ENCODE results near the gene TMEM255B.

The TMEM255B gene

GRCh38 chr13:113834496-113835200 lies 75.6 kb downstream of the TMEM255B start:
- ChIA-PET POLR2A (no interaction called here), CTCF (no interaction called here)
- DNase-seq (ENCODE audit: extremely low spot score): no peak
- no peak for TF ChIP-seq LEF1 (IDR thresholded peaks at IDR 0.05; ENCODE audit: borderline replicate concordance)
- TF ChIP-seq SP1 (IDR thresholded peaks at IDR 0.05): no peak
- no peak for TF ChIP-seq NFRKB (IDR thresholded peaks at IDR 0.05)
- TF ChIP-seq ZNF384 (IDR thresholded peaks at IDR 0.05): no peak
- no peak for TF ChIP-seq FOXA1 (IDR thresholded peaks at IDR 0.05)
- no peak for TF ChIP-seq FOXM1 (IDR thresholded peaks at IDR 0.05; ENCODE audit: borderline replicate concordance)
- TF ChIP-seq BHLHE40 (IDR thresholded peaks at IDR 0.05; ENCODE audit: borderline replicate concordance): no peak
- TF ChIP-seq L3MBTL2 (conservative IDR thresholded peaks at IDR 0.05): no peak
- no peak for TF ChIP-seq TARDBP (IDR thresholded peaks at IDR 0.05)
- TF ChIP-seq ELF4 (IDR thresholded peaks at IDR 0.05): no peak
- no peak for TF ChIP-seq SUZ12 (IDR thresholded peaks at IDR 0.05)
- TF ChIP-seq CTBP1 (IDR thresholded peaks at IDR 0.05; ENCODE audit: borderline replicate concordance): no peak

DNA sequence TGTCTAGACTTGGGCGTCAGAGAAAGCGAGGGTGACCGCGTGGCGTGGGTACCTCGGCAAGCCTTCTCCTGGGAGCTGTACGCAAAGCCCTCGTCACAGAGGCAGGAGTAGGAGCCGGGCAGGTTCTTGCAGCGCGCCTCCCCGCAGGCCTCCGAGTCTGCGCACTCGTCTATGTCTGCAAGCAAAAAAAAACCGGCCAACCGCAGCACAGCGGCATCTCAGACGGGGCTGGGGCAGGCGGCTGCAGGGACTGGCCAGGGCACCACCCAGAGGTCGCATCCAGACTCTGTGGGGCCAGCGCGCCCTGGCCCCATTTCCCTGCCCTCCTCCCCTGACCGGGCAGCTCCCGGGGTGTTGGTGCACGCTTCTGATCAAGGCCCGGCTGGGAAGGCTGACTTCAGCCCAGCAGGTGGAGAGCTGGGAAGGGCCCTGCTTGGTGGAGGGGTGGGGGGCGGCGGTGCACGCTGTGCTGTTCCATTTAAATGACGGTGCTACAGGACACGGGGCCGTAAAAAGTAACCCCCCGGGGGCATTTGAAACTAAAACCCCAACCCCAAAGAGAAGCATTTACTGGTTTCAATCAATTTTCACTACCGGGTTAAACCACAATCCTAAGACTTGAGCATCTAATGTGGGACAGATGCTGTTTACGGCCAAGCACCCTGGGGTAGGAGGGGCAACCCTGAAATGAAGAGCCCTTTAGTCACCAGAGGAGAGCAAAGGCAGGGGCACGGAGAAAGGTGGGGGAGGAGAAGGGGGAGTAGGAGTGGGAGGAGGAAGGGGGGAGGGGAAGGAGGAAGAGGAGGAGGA lies 76.6 kb downstream of the TMEM255B start:
- DNase-seq (ENCODE audit: extremely low spot score): no peak
- TF ChIP-seq FOXA1 (IDR thresholded peaks at IDR 0.05): no peak
- TF ChIP-seq SP1 (IDR thresholded peaks at IDR 0.05): no peak
- TF ChIP-seq NFRKB (IDR thresholded peaks at IDR 0.05): no peak
- no peak for TF ChIP-seq HDGF (IDR thresholded peaks at IDR 0.05; ENCODE audit: borderline replicate concordance)
- TF ChIP-seq TARDBP (IDR thresholded peaks at IDR 0.05): no peak
- TF ChIP-seq ELF4 (IDR thresholded peaks at IDR 0.05): no peak
- no peak for TF ChIP-seq LEF1 (IDR thresholded peaks at IDR 0.05; ENCODE audit: borderline replicate concordance)
- TF ChIP-seq L3MBTL2 (conservative IDR thresholded peaks at IDR 0.05): no peak
- no peak for TF ChIP-seq FOXK2 (IDR thresholded peaks at IDR 0.05)
- no peak for TF ChIP-seq ARNT (IDR thresholded peaks at IDR 0.05)
- no peak for TF ChIP-seq BHLHE40 (IDR thresholded peaks at IDR 0.05; ENCODE audit: borderline replicate concordance)
- CTCF ChIA-PET: no interaction called here
- POLR2A ChIA-PET: no interaction called here

DNA sequence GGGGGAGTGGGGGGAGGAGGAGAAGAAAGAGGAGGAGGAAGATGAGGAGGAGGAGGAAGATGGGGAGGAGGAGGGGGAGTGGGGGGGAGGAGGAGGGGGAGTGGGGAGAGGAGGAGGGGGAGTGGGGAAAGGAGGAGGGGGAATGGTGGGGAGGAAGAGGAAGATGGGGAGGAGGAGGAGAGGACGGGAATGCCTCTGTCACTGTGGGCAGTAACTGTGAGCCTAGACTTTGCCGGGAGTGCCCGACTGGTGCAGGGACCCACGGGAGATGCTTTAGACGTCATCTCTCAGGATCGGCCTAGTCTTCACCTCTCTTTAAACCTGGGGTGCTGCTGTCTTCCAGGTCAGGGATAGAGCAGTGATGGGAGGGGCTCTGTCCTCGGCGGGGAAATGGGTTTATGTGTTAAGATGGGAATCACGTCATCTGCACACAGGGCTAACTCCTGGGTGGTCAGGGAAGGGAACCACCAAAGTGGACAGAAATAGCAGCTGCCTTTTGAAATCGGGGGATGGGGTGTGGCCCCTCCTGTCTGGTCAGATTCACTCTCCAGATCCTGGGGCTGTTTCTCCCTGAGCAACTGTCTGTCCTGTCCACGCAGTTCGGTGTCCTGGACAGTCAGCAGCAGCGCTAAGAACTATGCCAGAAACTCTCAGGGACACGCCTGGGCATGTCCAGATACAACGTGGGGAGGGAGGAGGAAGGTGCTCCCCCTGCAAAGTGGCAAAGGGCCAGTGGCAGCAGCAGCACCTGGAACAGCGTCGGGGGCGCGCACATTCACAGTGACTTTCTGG lies 77.9 kb downstream of the TMEM255B start:
- no peak for DNase-seq (ENCODE audit: extremely low spot score)
- ChIA-PET CTCF (interaction anchor here (0.6 kb wide), 1 partner anchor 13 kb away, joined by 3 read pairs; no protein-coding TSS in a partner anchor), POLR2A (no interaction called here)
- TF ChIP-seq ZNF384 (IDR thresholded peaks at IDR 0.05) (no peak), ARNT (IDR thresholded peaks at IDR 0.05) (no peak), ELF4 (IDR thresholded peaks at IDR 0.05) (no peak), FOXA1 (IDR thresholded peaks at IDR 0.05) (no peak), SP1 (IDR thresholded peaks at IDR 0.05) (no peak), NFRKB (IDR thresholded peaks at IDR 0.05) (no peak), HDGF (IDR thresholded peaks at IDR 0.05; ENCODE audit: borderline replicate concordance) (no peak), L3MBTL2 (conservative IDR thresholded peaks at IDR 0.05) (no peak), LEF1 (IDR thresholded peaks at IDR 0.05; ENCODE audit: borderline replicate concordance) (no peak), TARDBP (IDR thresholded peaks at IDR 0.05) (no peak), FOXK2 (IDR thresholded peaks at IDR 0.05) (no peak)
- TF ChIP-seq, protein P1, sequence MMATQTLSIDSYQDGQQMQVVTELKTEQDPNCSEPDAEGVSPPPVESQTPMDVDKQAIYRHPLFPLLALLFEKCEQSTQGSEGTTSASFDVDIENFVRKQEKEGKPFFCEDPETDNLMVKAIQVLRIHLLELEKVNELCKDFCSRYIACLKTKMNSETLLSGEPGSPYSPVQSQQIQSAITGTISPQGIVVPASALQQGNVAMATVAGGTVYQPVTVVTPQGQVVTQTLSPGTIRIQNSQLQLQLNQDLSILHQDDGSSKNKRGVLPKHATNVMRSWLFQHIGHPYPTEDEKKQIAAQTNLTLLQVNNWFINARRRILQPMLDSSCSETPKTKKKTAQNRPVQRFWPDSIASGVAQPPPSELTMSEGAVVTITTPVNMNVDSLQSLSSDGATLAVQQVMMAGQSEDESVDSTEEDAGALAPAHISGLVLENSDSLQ (IDR thresholded peaks at IDR 0.05): no peak

GRCh38 chr13:113837560-113838355 lies 78.7 kb downstream of the TMEM255B start:
- DNase-seq (ENCODE audit: extremely low spot score): peak; percentile 16
- CTCF ChIA-PET: interaction anchor here (0.6 kb wide), 1 partner anchor 14 kb away, joined by 3 read pairs; no protein-coding TSS in a partner anchor
- POLR2A ChIA-PET: no interaction called here
- TF ChIP-seq FOXK2 (IDR thresholded peaks at IDR 0.05): no peak
- no peak for TF ChIP-seq FOXA1 (IDR thresholded peaks at IDR 0.05)
- TF ChIP-seq BHLHE40 (IDR thresholded peaks at IDR 0.05; ENCODE audit: borderline replicate concordance): no peak
- TF ChIP-seq ARNT (IDR thresholded peaks at IDR 0.05): no peak
- no peak for TF ChIP-seq ZNF384 (IDR thresholded peaks at IDR 0.05)
- no peak for TF ChIP-seq FOXM1 (IDR thresholded peaks at IDR 0.05; ENCODE audit: borderline replicate concordance)
- TF ChIP-seq, protein P1 (IDR thresholded peaks at IDR 0.05): no peak
- no peak for TF ChIP-seq SUZ12 (IDR thresholded peaks at IDR 0.05)
- TF ChIP-seq L3MBTL2 (conservative IDR thresholded peaks at IDR 0.05): no peak
- TF ChIP-seq NFRKB (IDR thresholded peaks at IDR 0.05): no peak
- TF ChIP-seq HDGF (IDR thresholded peaks at IDR 0.05; ENCODE audit: borderline replicate concordance): no peak
- no peak for TF ChIP-seq SP1 (IDR thresholded peaks at IDR 0.05)
- no peak for TF ChIP-seq TARDBP (IDR thresholded peaks at IDR 0.05)
- TF ChIP-seq LEF1 (IDR thresholded peaks at IDR 0.05; ENCODE audit: borderline replicate concordance): no peak

GRCh38 chr13:113838711-113839201 lies 79.7 kb downstream of the TMEM255B start:
- TF ChIP-seq ELF4 (IDR thresholded peaks at IDR 0.05) (no peak), TARDBP (IDR thresholded peaks at IDR 0.05) (no peak), SUZ12 (IDR thresholded peaks at IDR 0.05) (no peak), FOXA1 (IDR thresholded peaks at IDR 0.05) (no peak), ZNF384 (IDR thresholded peaks at IDR 0.05) (no peak), SP1 (IDR thresholded peaks at IDR 0.05) (no peak), HDGF (IDR thresholded peaks at IDR 0.05; ENCODE audit: borderline replicate concordance) (no peak), FOXM1 (IDR thresholded peaks at IDR 0.05; ENCODE audit: borderline replicate concordance) (no peak), LEF1 (IDR thresholded peaks at IDR 0.05; ENCODE audit: borderline replicate concordance) (no peak), BHLHE40 (IDR thresholded peaks at IDR 0.05; ENCODE audit: borderline replicate concordance) (no peak), FOXK2 (IDR thresholded peaks at IDR 0.05) (no peak), L3MBTL2 (conservative IDR thresholded peaks at IDR 0.05) (no peak), CTBP1 (IDR thresholded peaks at IDR 0.05; ENCODE audit: borderline replicate concordance) (no peak), ARNT (IDR thresholded peaks at IDR 0.05) (no peak), NFRKB (IDR thresholded peaks at IDR 0.05) (no peak)
- TF ChIP-seq, protein P1 (IDR thresholded peaks at IDR 0.05): no peak
- ChIA-PET CTCF (no interaction called here), POLR2A (no interaction called here)
- no peak for DNase-seq (ENCODE audit: extremely low spot score)
